Activated T-cell treated with anti-CD3 and anti-CD28 coated beads for 1 hour (primary cell): ENCODE results near the gene TRMU.

Source experiments
- DNase-seq: peaks from one replicate; pipeline ENCODE4 v3.0.0-alpha.2; 2020; ENCODE audit warnings: low read depth

Gene TRMU

DNA sequence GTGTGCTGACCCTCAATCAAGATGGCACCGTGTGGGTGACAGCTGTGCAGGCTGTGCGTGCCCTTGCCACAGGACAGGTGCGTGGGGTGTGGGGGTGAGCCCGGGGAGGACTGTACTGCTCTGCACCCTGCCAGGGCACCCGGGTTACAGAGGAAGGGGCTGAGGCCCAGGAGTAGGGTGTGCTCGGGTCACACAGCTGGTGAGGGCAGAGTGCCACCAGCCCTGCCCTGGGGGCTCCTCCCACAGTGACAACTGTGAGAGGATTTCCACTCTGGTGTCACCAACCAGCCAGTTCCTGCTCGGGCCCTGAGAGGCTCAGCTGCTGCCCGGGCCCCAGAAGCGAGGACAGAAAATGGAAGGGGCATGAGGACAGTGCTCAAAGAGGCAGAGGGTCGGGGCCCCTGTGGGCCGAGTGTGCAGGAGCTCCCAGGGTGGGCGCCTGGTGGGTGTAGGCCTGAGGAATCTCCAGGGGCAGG lies 20.5 kb downstream of the TRMU start:
- no peak for DNase-seq

GRCh38 chr22:46356496-46357480 lies 21.3 kb downstream of the TRMU start:
- DNase-seq, result no peak

- DNase-seq, result no peak
Observed at GRCh38 chr22:46357711-46358520, 22.4 kb downstream of the TRMU start.

DNA sequence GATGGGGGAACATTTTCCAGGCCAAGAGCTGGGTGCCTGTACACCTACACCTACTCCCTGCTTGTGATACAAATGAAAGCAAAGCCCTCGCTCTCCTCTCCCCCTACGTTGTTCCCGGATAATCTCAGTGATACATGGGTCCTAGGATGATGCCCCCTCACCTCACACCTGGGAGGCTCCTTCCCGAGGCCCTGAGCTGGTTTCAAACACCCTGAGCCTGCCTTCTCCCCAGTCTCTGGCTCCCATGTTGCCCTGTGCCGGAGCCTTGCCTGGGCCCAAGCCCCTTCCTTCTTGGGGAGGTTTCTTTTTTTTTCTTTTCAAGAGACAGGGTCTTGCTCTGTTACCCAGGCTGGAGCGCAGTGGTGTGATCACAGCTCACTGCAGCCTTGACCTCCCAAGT lies 23.3 kb downstream of the TRMU start:
- no peak for DNase-seq

GRCh38 chr22:46359362-46359761 lies 23.8 kb downstream of the TRMU start:
- no peak for DNase-seq

DNA sequence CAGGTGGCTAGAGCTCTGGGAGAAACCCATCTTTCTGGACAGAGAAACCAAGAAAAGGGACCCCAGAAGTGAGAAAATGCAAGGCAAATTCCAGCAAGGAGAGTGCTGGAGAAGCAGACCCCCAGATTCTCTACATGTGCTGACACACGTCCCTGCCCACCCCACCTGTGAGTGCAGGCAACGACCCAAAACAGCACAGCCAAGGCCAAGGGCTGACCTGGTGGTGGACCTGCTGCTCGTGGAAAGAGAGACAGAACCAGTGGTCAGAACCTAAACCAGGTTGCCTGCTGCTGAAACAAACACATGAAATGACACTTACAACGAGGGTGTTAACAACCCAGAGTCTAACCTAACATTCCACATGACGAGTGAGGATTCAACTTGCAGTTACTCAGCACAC lies 24.6 kb downstream of the TRMU start:
- DNase-seq, result no peak

- no peak for DNase-seq
Observed at GRCh38 chr22:46360891-46361290, 25.4 kb downstream of the TRMU start.

- no peak for DNase-seq
Observed at GRCh38 chr22:46361826-46362202, 26.3 kb downstream of the TRMU start.

GRCh38 chr22:46362203-46362933 lies 26.9 kb downstream of the TRMU start:
- DNase-seq, result no peak

DNA sequence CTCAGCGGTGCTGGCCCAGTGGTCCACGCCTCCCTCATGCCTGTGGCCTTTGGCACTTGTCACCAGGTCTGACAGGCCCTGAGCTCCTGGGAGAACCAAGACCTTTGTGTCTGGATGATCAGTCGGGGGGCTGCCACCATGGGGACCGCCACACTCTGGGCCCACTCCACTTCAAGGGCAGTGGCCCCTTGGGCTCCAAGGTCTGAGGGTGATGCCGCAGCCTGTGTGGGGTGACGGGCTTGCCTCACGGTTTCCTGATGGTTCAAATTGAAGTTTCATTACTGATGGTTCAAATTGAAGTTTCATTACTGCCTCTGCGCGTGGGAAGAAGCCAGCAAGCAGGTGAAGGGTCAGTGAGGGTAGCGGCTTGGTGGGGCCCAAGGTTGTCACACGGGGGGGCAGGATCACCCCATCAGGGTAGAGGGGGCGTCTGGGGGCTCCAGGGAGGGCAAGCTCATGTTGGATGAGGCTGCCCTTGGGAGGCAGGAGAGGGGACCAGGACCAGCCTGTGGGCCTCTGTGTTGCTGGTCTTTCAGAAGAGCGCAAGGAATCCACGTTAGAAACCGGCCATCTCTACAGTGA lies 27.5 kb downstream of the TRMU start:
- no peak for DNase-seq

GRCh38 chr22:46363611-46364321 lies 28.3 kb downstream of the TRMU start:
- no peak for DNase-seq

DNA sequence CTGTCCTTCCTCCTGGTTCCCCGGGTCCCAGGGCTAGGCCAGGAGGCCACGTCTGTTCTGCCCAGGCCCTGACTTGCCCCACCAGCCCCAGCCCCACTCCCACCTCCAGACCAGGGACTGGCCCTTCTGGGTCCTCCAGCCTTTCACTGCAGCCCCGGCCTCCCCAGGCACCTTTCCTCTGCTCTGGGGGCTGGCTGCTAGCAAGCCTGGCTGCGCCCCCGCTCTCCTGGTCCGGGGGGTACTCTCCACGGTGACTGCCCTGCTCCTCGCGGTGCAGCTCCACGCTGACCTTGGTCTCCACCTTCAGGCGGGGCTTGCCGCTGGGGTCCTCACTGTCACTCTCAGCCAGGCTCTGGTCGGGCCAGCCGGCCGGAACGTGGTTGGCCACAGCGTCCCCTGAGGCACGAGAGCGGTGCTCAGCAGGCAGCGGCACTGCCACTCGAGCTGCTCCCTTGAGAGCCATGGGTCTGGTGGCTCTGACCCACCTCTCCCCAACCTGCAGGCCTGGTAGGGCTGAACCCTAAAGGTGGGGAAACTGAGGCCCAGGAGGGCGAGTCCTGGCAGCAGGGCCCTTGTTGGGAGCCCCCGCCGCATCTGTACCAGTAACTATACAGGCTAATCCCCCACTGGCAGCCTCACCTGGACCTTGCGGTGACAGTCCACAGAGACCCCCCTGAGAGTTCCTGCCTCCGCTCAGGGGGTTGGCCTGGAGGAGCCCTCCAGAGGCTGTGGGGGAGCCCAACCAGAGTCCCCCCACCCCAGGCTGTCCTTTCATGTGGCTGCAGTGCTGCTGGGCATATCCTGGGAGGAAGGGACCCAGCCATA lies 29.0 kb downstream of the TRMU start:
- no peak for DNase-seq

GRCh38 chr22:46365166-46365624 lies 29.7 kb downstream of the TRMU start:
- DNase-seq, result no peak

DNA sequence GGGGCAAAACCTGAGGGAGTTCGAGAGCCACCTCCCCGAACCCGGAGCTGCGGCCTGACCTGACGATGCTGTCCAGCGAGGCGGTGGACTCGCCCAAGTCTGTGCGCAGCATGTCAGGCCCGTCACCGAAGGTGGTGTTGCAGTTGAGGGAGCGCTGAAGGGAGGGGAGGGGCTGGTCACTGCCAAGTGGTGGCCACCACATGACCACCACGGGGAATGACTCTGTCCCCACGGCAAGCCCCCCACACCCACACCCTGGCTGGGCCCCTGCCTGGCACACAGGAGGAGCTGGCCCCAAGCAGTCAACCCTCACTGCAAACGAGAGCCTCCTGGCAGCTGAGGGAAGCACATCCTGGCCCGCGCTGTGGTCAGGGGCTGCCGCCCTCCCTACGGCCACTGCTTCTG lies 30.8 kb downstream of the TRMU start:
- no peak for DNase-seq

DNA sequence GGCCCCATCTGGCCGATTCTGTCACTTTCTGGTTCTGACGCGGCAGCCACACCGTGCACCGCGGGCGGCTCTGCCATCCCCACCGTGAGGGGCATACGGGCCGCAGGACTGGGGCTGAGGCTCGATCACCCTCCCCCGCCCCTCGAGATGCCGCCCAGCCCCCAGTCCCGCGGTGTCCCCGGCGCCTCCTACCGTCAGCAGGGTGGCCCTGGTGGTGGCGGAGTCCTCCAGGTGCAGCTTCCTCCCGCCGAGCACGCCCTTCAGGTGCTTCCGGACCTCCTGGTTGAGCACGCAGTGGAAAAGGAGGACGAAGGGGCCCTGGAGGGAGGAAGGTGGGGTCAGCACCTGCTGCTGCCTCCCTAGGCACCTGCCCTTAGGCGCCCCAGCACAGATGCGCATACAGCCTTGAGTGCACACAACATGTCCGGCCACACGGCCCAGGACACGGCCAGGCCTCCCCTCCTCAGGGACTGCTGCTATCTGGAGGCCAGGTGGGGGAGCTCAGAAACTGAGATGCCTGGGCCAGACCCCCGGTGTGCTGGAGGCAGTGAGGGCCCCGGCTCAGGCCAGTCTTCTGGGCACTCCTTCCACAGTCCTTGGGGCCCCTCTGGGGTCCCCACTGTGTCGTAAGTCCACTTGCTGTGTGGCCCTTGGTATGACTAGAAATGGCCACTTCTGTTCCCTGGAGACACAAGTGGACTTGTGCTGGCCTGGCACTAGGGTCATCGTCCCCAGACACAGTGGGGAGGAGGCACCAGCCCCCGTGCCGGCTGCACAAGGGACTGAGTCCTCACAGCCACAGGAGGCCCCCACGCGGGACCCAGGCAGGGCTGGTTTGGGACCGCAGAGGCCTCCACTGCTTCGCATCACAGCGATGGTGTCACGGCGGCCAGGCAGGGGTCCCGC lies 31.5 kb downstream of the TRMU start:
- no peak for DNase-seq

- peak; percentile 63 for DNase-seq
Observed at GRCh38 chr22:46367707-46368191, 32.2 kb downstream of the TRMU start.

DNA sequence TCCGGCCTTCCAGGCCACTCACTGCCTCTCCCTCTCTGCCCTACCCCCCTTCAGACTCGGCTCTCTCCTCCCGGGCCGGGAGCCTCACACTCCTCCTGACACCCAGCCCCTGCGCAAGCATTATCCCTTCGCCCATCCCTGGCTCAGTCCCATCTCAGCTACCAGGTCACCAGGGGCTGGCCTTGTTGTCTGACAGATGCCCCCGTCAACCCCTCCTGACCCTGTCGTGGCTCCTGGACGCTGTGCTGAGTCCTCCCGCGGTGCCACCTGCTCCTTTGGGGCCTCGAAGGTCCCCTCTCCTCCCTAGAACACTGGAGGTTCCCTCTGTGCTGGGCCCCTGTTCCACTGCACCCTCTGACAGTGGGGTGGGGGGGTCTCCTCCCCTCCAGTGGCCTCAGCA lies 32.9 kb downstream of the TRMU start:
- DNase-seq, result no peak

- no peak for DNase-seq
Observed at GRCh38 chr22:46368871-46369715, 33.6 kb downstream of the TRMU start.
